ENCODE measurements around the gene LORICRIN. TPM values are rescaled to one million over a fixed set of nuclear protein-coding genes. Genes with fewer than 3 reads are reported as not detected.
"Not testable (repeated sequence)": the region's sequence is repeated elsewhere in the genome, so short reads cannot be mapped to it uniquely, and the experiment has no call there.

The LORICRIN gene
- total RNA-seq, 4 donors from 2014 or later, result not detected

GRCh38 chr1:153229076-153229829 is 30.2 kb upstream of the LORICRIN start:
- H3K9me3 ChIP-seq, H3K27me3 ChIP-seq, H3K4me3 ChIP-seq, H3K27ac ChIP-seq, H3K36me3 ChIP-seq: not testable (repeated sequence)
- TF ChIP-seq, protein P1, sequence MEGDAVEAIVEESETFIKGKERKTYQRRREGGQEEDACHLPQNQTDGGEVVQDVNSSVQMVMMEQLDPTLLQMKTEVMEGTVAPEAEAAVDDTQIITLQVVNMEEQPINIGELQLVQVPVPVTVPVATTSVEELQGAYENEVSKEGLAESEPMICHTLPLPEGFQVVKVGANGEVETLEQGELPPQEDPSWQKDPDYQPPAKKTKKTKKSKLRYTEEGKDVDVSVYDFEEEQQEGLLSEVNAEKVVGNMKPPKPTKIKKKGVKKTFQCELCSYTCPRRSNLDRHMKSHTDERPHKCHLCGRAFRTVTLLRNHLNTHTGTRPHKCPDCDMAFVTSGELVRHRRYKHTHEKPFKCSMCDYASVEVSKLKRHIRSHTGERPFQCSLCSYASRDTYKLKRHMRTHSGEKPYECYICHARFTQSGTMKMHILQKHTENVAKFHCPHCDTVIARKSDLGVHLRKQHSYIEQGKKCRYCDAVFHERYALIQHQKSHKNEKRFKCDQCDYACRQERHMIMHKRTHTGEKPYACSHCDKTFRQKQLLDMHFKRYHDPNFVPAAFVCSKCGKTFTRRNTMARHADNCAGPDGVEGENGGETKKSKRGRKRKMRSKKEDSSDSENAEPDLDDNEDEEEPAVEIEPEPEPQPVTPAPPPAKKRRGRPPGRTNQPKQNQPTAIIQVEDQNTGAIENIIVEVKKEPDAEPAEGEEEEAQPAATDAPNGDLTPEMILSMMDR (IDR thresholded peaks at IDR 0.05), result peak in 4 of 6 experiments; percentile 9 to 26 (median 19)
- DNase-seq, result peak in 1 of 3 donors; percentile 48
- peaks cover 0 to 24% (median 0%) of the 10 kb centered on the region in 4 donors for H3K4me1 ChIP-seq

- DNase-seq, result peak in 2 of 3 donors; percentile 72 to 82
- Histone ChIP-seq H3K27ac (peak overlapping the region in 3 of 4 donors; percentile 8 to 78 (median 50)), H3K4me3 (no peak overlapping the region), H3K36me3 (no peaks in the 10 kb centered on the region), H3K27me3 (no peaks in the 10 kb centered on the region), H3K9me3 (no peaks in the 10 kb centered on the region), H3K4me1 (peaks cover 0 to 24% (median 0%) of the 10 kb centered on the region in 4 donors)
- peak in 1 of 2 donors; percentile 28 for TF ChIP-seq POLR2A (IDR thresholded peaks at IDR 0.05)
- TF ChIP-seq, protein P1 (IDR thresholded peaks at IDR 0.05), result no peak
These were observed 28.1 kb upstream of the LORICRIN start for GRCh38 chr1:153231363-153231762.

- Histone ChIP-seq H3K27me3 (no peaks in the 10 kb centered on the region), H3K36me3 (no peaks in the 10 kb centered on the region), H3K27ac (peak overlapping the region in 3 of 4 donors; percentile 8 to 78 (median 50)), H3K9me3 (no peaks in the 10 kb centered on the region), H3K4me1 (peaks cover 0 to 24% (median 0%) of the 10 kb centered on the region in 4 donors), H3K4me3 (no peak overlapping the region)
- TF ChIP-seq POLR2A (IDR thresholded peaks at IDR 0.05), result no peak
- no peak for DNase-seq
These were observed 27.7 kb upstream of the LORICRIN start for GRCh38 chr1:153231785-153232184.

- Histone ChIP-seq H3K9me3 (no peaks in the 10 kb centered on the region), H3K27me3 (no peaks in the 10 kb centered on the region), H3K4me3 (no peak overlapping the region), H3K36me3 (no peaks in the 10 kb centered on the region), H3K27ac (peak overlapping the region in 2 of 4 donors; percentile 60 to 78), H3K4me1 (peaks cover 0 to 24% (median 0%) of the 10 kb centered on the region in 4 donors)
- peak in 1 of 3 donors; percentile 57 for DNase-seq
- TF ChIP-seq, protein P1 (IDR thresholded peaks at IDR 0.05), result no peak
- no peak for TF ChIP-seq POLR2A (IDR thresholded peaks at IDR 0.05)
These were observed 26.9 kb upstream of the LORICRIN start for GRCh38 chr1:153232553-153232952.

GRCh38 chr1:153233448-153233847 is 26.0 kb upstream of the LORICRIN start:
- DNase-seq, result no peak
- Histone ChIP-seq H3K27ac (peak overlapping the region in 2 of 4 donors; percentile 60 to 78), H3K27me3 (no peaks in the 10 kb centered on the region), H3K4me1 (peaks cover 0 to 24% (median 0%) of the 10 kb centered on the region in 4 donors), H3K36me3 (no peaks in the 10 kb centered on the region), H3K4me3 (no peak overlapping the region), H3K9me3 (no peaks in the 10 kb centered on the region)
- TF ChIP-seq POLR2A (IDR thresholded peaks at IDR 0.05), result no peak
- TF ChIP-seq, protein P1 (IDR thresholded peaks at IDR 0.05), result no peak

DNA sequence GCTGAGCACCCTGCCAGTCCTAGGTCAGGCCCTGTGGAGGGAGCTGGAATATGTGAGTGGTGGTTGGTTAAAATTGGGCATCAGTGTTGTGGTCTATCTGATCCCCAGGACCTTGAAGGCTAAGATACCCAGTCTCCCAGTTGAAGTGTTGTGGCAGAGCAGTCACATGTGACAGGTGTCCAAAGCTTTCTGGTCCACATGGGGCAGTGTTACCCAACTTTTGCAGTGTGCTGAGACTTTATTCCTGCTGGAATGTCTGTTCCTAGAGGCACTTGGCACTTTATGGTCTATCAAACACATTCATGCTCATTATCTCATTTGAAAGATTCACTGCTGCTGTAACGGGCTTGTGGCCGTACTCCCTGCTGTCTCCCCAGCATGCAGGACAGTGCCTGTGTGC is 21.0 kb upstream of the LORICRIN start:
- no peaks in the 10 kb centered on the region for H3K27me3 ChIP-seq
- peaks cover 0 to 7% (median 0%) of the 10 kb centered on the region in 4 donors for H3K4me1 ChIP-seq
- no peak overlapping the region for H3K27ac ChIP-seq
- TF ChIP-seq, protein P1 (IDR thresholded peaks at IDR 0.05), result peak in 3 of 6 experiments; percentile 39 to 54 (median 42)
- TF ChIP-seq POLR2A (IDR thresholded peaks at IDR 0.05), result no peak
- no peak overlapping the region for H3K4me3 ChIP-seq
- no peaks in the 10 kb centered on the region for H3K36me3 ChIP-seq
- H3K9me3 ChIP-seq, result no peaks in the 10 kb centered on the region
- DNase-seq, result peak in 1 of 3 donors; percentile 56

Measured in Peyer's patch (tissue), 4 donors.